ENCODE measurements around the gene SELENOP.

GRCh38 chr5:42808888-42809611, 2.6 kb downstream of the SELENOP start:
- TF ChIP-seq, protein P1, sequence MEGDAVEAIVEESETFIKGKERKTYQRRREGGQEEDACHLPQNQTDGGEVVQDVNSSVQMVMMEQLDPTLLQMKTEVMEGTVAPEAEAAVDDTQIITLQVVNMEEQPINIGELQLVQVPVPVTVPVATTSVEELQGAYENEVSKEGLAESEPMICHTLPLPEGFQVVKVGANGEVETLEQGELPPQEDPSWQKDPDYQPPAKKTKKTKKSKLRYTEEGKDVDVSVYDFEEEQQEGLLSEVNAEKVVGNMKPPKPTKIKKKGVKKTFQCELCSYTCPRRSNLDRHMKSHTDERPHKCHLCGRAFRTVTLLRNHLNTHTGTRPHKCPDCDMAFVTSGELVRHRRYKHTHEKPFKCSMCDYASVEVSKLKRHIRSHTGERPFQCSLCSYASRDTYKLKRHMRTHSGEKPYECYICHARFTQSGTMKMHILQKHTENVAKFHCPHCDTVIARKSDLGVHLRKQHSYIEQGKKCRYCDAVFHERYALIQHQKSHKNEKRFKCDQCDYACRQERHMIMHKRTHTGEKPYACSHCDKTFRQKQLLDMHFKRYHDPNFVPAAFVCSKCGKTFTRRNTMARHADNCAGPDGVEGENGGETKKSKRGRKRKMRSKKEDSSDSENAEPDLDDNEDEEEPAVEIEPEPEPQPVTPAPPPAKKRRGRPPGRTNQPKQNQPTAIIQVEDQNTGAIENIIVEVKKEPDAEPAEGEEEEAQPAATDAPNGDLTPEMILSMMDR (conservative IDR thresholded peaks at IDR 0.05 in 1 of 2, IDR thresholded peaks at IDR 0.05 in 1 of 2; ENCODE audit: extremely low read depth in 1 of 2, insufficient read depth in 1 of 2, low read depth in 1 of 2, low read length in 2 of 2): no peak
- TF ChIP-seq EZH2 (IDR thresholded peaks at IDR 0.05; ENCODE audit: borderline replicate concordance, low read length): no peak
